Hematopoietic multipotent progenitor cell treated with erythropoietin and hydrocortisone succinate and interleukin-3 and kit ligand, for 6 days (in vitro differentiated cells): ENCODE data around the gene ZBTB25.
"Not testable (repeated sequence)": the region's sequence is repeated elsewhere in the genome, so short reads cannot be mapped to it uniquely, and the experiment has no call there.

ENCODE experiments used
- DNase-seq: peaks from one replicate; pipeline ENCODE4 v3.0.0-alpha.2; 2015

The ZBTB25 gene

DNA sequence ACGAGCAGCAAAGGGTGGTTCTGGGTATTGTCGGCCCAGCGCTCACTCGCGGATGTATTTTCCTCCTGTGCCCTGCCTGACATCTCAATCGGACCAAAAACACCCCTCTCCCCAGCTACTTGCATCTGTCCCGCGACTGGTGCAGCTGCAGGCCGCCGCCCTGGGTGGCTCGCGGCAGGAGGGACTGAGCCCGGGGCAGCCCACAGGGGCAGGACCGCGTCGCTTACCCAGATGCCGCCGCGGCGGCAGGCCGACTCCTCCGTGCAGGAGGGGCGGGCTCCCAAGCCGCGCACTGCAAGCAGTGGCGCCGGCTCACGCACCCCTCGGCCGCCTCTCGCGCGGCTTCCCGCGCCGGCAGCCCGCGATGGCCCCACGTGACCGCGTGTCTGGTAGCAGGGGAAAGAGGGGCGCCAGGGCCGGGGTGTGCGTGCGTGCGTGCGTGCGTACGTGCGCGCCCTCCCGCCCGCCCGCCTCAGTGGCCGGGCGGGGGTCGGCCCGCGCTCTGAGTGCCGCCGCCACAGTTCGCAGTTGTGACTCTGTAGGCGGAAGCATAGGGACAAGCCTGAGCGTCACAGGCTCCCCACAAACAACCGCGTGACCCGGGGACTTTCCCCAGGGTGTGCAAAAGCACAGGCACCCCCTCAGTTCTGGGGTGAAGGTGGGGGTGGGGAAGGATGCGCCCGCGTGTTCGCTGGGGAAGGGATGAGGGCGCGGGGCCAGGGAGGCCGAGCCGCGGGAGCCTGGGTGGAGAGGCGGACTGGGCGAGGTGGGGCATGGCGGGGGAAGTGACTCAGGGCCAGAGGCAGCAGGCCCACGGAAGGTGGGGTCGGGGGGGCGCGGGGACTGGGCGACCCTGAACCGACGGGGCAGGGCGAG lies at the start of gene ZBTB25:
TSS of gene ZBTB25 (minus strand) at position 405 of the 876 bp plus-strand sequence. CDS start 13,305 bp downstream, outside the sequence.
- peak; percentile 93 for DNase-seq

GRCh38 chr14:64550621-64551333 lies 47.1 kb upstream of the ZBTB25 start:
- DNase-seq = no peak

GRCh38 chr14:64549791-64550620 lies 46.4 kb upstream of the ZBTB25 start, which contains the start of gene PPP1R36:
Gene PPP1R36 (plus strand): TSS chr14:64549961. CDS start chr14:64549998, 37 bp downstream.
- DNase-seq = peak; percentile 76

DNA sequence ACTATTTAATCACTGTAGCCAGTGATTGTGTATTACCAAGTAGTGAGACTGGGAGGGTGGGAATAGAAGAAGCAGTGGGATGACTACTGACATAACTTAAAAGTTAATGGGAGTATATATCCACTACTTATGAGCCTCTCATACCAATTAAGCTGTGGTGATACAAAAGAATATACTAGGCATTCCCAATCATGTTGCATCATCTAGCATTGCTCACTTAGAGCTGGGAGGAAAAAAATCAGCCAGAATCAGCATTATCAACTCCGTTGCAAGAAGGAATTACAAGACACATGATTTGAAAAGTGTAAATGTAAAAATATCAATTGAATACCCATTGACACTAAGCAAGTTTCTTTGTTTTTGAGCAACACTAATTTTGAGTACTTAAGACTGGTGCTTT lies 45.4 kb upstream of the ZBTB25 start:
- no peak for DNase-seq

DNA sequence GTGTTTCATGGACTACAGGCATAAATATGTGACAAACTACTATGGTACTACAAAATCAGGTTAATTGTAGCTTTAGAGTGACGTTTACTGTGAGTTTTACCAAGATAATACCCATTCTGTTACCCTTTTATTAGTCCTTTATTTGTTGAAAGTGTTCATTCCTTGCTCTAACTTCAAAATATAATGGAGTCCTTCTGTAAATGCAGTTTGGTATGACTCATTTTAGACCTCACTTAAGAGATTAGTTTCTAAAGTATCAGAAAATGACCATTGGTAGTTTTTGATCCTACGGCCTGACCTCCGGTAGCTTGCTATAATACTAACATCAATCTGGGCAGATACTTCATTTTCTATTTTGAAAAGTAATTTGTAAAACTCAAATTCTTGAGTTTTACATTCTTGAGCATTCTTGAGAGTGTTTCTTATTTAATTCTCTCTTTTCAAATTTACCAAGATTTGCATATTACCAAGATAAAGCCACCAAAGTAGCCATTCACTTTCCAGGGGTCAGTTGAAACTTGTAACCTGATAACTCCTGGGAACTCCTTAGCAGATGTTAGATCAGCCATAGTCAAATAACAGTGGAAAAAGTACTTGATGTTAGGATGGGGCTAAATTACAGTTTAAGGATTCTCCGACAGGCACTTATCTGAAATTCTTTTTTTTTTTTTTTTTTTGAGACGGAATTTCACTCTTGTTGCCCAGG lies 41.1 kb upstream of the ZBTB25 start:
- no peak for DNase-seq

- no peak for DNase-seq
Observed at GRCh38 chr14:64542836-64543201, 39.2 kb upstream of the ZBTB25 start.

- no peak for DNase-seq
Observed at GRCh38 chr14:64541972-64542835, 38.6 kb upstream of the ZBTB25 start.

- no peak for DNase-seq
Observed at GRCh38 chr14:64541261-64541971, 37.8 kb upstream of the ZBTB25 start.

- peak; percentile 99 for DNase-seq
Observed at GRCh38 chr14:64540208-64541202, 36.9 kb upstream of the ZBTB25 start, which contains the start of gene HSPA2. Gene HSPA2 (plus strand): TSS chr14:64540741. CDS start chr14:64540850, 109 bp downstream.

DNA sequence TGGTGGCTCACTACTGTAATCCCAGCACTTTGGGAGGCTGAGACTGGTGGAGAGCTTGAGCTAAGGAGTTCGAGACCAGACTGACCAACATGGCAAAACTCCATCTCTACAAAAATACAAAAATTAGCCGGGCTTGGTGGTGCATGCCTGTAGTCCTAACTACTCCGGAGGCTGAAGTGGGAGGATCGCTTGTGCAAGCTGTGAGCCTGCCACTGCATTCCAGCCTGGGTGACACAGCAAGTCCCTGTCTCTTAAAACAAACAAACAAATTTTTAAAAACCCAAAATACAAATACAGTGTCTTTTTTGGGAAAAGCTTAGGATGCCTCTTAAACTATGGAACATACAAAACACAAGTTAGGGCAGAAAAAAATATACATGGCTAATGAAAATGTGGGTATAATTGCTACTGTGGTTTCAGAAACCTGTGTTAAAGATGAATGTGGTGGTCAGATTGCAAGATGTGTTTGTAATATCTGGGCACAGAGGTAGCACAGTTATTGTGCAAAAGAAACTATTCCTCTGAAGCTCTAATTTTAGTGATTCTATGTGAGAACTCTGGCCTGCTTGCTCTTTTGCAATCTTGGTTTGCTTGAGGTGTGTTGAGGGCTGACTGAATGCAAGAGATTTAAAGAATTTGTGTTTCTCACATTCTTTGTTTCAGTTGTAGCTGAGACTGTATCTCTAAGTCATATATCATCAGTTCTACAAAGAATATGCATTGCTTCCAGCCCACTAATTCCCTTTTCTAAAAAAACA lies 33.0 kb upstream of the ZBTB25 start:
- no peak for DNase-seq

DNA sequence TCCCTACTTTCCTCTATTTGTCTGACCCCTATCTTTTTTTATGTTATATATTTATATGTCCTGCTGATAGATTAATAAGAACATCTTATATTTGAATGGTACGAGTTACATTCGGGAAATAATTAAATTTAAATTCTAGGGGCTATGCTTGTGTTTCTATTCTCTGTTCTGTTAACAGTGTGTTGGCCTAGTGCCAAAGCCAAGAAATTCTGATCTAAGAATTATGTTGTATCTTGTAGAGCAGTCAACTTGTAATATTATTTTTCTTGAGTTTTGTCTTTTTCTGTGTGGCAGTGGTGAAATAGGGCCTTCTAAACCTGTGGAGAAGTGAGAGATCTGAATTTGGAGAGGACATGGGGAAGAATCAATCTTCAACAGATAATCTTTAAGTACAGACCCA lies 27.9 kb upstream of the ZBTB25 start:
- no peak for DNase-seq

DNA sequence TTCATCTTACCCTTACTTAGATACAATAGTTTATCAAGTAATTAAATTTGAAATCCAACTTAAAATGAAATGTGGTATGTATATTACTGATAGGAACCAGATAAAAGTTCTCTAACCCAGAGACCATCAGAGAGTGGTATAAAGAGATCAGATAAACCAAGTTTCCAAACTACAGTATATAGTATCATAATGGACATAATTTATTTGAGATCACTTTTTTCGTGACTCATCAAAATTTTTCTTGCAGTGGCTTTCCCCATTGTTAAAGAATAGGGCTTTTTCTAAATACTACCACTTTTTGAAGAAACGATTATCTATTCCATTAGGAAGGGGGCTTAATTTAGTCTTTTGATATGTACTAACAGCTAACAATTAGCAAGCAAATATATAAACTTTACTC lies 21.7 kb upstream of the ZBTB25 start:
- DNase-seq = peak; percentile 18

DNA sequence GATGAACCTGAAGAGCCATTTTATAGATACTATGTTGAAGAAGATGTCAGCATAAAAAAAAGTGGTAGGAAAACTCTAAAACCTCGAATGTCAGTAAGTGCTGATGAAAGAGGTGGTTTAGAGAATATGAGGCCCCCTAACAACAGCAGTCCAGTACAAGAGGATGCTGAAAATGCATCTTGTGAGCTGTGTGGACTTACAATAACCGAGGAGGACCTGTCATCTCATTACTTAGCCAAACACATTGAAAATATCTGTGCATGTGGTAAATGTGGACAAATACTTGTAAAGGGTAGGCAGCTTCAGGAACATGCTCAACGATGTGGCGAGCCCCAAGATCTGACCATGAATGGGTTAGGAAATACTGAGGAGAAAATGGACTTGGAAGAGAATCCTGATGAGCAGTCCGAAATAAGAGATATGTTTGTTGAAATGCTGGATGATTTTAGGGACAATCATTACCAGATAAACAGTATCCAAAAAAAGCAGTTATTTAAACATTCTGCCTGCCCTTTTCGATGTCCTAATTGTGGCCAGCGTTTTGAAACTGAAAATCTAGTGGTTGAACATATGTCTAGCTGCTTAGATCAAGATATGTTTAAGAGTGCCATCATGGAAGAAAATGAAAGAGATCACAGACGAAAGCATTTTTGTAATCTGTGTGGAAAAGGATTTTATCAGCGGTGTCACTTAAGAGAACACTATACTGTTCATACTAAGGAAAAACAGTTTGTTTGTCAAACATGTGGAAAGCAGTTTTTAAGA lies 19.1 kb upstream of the ZBTB25 start:
- DNase-seq = no peak

GRCh38 chr14:64520699-64521098 lies 17.1 kb upstream of the ZBTB25 start:
- no peak for DNase-seq

DNA sequence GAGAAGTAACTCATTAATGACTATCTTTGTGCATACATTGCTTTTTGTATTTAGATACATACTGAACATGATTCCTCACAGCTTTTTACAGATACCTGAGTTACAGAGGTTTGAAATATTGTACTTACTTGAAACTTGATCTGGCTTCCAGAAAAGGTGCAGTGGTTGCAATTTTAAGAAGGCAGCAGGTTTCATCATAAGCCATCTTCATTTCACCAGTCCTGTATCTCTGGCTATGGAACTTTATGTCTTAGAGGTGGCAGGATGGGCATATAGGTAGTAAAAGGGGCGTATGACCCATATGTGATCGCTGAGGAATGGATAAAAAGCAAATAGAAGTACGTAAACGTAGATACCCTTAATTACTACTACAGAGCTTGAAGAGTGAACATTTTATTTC lies 14.6 kb upstream of the ZBTB25 start:
- no peak for DNase-seq

DNA sequence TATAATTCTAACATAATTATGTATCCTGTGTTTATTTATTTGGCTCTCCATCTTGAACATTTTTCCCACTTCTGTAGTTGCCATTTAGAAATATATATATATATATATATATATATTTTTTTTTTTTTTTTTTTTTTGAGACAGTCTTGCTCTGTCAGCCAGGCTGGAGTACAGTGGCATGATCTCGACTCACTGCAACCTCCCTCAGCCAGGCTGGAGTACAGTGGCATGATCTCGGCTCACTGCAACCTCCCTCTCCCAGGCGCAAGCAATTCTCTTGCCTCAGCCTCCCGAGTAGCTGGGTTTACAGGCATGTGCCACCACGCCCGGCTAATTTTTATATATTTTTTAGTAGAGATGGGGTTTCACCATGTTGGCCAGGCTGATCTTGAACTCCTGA lies 14.0 kb upstream of the ZBTB25 start:
- not testable (repeated sequence) for DNase-seq

- no peak for DNase-seq
Observed at GRCh38 chr14:64516969-64517368, 13.3 kb upstream of the ZBTB25 start.

- no peak for DNase-seq
Observed at GRCh38 chr14:64515053-64515452, 11.4 kb upstream of the ZBTB25 start.
